GM04504 (cell line): Measurements from ENCODE around the gene IMPG2.
"Not testable (repeated sequence)": the region's sequence is repeated elsewhere in the genome, so short reads cannot be mapped to it uniquely, and the experiment has no call there.

Source experiments
- DNase-seq: peaks from one replicate; pipeline ENCODE4 v3.0.0-alpha.2; 2012; ENCODE audit warnings: low read depth

The IMPG2 gene

DNA sequence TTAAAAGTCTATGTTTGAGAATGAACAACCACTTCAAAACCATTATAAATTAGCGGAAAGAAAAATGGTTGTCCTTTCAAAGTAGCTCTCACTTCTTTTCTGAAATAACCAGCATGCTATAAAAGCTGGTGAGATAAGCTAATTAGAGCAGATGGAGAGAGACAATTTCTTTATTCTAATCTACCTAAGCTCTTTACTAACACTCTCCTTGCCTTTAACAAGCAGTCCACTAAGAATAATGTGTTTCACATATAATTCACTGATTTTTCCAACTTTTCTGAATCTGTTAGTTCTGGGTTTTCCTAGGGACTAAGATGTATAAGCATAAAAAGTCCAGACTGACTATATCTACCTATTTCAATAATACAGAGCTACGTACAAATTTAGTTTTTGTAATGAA lies at the start of gene IMPG2:
Gene IMPG2, minus strand, starts transcription at position 101 of the 400 bp plus-strand sequence. CDS start 203 bp downstream, outside the sequence.
- DNase-seq, result no peak

DNA sequence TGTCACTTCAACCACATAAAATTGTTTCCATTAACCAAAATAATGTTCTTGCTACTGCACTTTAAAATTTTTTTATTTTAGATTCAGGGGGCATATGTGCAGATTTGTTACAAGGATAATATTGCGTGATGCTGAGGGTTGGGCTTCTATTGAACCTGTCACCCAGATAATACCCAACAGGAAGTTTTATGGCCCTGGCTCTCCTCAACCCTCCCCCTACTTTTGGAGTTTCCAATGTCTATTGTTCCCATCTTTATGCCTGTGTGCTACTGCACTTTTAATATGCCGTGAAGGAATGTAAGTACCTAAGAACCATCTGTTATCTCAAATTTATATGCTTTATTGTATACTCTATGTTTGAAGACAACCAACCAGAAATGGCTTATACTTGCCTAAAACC lies 42.0 kb upstream of the IMPG2 start:
- no peak for DNase-seq

DNA sequence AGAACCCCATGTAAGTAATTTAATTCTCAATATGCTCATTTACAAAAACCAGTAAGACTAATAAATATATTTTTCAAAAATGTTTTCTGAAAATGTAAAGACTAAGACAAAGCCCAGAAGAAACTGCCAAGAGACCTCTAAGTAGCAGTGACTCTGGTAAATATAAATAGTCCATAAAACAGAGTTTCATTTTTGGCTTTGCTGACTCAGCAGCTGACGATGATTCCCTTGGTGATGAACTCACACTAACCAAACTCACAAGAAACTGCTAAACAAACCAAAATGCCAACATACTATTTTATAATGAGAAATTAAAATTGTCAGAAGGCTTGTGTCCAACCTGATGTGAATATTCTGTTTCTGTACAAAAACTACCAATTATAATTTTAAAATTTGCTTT lies 31.5 kb upstream of the IMPG2 start:
- no peak for DNase-seq

DNA sequence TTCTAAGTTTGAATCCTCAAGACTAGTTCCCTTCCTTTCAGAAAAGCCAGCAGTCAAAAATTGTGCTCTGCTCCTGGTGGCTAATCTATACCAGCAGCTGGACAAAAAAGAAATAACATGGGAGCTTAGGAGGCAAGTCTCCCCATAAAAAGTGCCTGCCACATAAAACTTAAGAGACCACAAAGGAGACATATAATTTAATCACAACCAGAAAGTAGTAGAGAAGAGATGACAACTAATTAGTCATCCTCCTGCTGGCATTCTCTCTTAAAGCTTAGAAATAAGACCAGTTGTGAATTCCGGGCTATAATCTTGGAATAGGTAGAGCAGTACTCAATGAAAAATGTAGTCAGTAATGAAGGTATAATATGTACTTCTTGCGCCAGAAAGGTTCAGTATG lies 20.2 kb upstream of the IMPG2 start:
- DNase-seq, result peak; percentile 47

DNA sequence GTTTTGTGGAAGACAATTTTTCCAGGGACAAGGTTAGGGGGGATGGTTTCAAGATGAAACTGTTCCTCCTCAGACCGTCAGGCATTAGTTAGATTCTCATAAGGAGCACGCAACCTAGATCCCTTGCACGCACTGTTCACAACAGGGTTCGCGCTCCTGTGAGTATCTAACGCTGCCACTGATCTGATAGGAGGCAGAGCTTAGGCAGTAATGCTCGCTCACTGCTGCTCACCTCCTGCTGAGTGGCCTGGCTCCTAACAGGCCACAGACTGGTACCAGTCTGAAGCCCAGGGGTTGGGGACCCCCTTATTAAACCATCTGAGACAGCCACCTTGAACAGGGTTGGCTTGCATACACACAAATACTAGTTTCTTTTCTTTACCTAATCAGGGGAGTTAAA lies 13.5 kb upstream of the IMPG2 start:
- DNase-seq, result no peak

DNA sequence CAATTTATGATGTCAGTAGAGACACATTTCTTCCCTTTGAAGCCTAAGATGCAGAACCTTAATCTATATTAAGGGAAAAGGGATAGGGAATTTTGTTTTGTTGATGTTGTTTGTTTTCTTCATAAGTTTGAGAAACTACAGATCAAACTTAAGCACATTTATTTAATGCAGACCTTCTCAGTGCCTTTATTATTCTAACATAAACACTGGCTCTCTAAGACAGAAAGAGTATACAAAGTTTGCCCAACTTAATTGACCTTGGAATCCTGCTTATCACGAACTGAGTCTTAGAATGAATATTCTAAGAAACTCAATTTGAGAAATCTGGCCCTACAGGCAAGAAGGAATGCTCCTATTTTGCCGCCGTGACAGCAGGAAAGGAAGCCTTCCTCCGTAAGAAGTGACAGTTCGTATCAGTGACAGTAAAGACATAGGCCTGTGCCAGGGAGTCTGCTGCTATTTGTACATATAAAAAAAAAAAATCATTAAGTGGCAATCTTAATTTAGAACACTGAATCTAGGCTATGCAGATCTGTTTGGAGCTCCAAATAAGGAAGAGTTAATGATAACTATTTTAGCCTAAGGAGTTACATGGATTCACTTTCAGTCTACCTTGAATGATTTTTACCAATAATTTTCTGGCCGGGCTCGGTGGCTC lies 8.8 kb upstream of the IMPG2 start:
- DNase-seq, result no peak

DNA sequence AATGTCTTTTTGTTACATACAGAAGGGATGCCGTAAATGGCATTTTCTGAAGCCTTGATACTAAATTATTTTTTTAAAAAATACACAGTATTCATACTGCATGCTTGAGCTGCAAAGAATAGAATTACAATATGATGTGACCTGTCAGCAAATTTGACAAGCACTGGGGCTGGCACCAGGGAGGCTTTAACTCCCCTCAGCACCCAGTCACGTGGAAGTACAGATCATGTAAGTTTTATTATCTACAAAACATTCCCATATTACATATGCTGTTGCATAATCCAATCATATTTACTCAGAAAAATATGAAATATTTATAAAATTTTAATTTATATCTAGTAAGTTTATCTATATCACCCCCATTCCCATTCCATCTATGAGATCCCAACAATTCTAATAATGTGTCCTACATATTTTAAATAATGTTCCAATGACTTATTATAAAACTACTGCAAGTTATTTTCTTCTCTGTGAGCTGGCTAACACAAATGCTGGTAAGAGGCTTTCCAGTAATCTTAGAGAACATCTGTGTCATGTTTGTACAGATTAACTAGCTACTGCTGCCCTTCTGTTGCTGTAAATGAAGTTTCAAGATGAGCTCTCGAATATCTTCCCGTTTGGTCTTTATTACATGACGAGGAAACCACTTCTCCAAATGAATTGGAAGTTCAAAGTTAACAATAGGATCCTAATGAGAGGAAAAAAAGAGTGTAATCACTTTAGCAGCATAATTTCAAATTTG lies 5.2 kb upstream of the IMPG2 start:
- DNase-seq, result no peak

DNA sequence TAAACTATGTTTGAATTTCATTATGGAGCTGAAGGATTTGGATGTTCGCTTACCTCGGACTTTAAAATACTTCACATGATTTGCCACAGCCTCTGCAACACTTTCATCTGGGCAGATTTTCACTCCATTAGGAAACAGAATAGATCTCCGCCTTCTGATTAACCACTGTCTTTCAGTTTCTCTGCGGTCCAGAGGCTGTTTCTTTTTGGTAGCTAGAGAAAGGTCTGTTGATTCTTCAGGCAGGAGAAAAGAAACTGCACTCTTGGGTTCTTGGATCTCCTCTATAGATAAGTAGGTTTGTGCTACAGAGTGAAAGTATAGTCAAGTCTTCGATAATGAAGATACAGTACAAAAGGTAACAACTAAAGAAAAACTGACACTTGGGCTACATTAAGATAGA lies 844 bp downstream of the IMPG2 start:
- no peak for DNase-seq

DNA sequence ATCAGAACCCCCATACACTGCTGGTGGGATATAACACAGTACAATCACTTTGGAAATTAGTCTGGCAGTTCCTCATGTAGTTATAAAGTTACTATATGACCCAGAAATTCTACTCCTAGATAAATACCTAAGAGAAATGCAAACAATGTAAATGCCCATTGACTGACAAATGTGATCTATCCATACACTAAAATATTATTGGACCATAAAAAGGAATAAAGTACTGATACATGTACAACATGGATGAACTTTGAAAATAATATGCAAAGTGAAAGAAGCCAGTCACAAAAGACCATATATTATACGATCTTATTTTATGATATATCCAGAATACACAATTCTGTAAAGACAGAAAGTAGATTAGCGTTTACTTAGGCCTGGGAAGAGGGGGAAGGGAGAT lies 7.8 kb downstream of the IMPG2 start:
- DNase-seq, result no peak

DNA sequence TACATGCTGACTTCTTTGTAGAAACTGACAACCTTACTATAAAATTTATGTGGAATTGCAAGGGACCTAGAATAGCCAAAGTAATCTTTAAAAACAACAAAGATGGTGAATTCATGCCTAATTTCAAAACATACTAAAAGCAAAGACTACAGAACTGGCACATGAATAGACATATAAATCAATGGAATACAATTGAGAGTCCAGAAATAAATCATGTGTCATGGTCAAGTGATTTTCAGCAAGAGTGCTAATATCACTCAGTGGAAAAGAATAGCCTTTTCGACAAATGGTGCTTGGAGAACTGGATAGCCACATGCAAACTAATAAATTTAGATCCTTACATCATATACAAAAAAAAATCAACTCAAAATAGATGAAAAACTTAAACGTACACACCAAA lies 8.7 kb downstream of the IMPG2 start:
- no peak for DNase-seq

DNA sequence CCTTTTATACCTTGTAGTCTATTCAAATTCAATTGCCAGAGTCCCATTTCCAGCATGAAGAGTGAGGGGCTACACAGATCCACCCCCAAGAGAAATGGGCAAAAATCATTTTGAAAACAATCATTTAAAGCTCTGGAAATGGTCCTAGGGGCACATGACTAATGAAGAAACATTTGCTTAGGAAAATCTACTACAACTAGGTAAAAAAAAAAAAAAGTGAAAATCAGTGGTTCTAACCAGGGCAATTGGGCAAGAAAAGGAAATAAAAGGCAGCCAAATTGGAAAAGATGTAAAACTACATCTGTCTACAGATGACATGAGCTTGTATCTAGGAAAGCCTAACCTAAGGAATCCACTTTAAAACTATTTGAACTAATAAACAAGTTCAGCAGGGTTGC lies 9.4 kb downstream of the IMPG2 start:
- DNase-seq, result peak; percentile 4

DNA sequence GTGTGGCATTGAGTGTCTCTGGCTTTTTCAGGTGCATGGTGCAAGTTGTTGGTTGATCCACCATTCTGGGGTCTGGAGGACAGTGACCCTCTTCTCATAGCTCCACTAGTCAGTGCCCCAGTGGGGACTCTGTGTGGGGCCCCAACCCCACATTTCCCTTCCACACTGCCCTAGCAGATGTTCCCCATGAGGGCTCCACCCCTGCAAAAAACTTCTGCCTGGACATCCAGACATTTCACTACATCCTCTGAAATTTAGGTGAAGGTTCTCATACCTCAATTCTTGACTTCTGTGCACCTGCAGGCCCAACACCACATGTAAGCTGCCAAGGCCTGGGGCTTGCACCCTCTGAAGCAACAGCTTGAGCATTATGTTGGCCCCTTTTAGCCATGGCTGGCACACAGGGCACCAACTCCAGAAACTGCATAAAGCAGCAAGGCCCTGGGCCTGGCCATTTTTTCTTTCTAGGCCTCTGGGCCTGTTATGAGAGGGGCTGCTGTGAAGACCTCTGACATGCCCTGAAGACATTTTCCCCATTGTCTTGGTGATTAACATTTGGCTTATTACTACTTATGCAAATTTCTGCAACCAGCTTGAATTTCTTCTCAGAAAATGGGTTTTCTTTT lies 12.1 kb downstream of the IMPG2 start:
- DNase-seq, result not testable (repeated sequence)

DNA sequence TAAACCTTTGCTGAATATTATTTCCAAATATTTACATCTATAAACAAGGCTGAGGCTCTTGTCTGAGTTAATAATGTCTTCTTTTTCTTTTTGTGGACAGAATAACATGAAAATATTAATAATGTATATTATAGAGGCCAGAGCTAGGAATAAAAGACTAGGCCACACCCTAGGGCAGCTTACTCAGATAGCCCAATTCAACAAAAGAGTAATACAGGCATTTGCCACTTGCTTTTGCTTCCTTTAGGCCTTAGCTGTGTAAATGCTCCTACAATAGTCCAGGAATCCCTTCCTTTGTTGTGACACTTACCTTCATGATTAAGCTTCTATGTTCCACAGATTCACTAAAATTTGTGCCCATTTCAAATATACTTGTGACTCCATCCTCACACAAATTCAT lies 16.5 kb downstream of the IMPG2 start:
- no peak for DNase-seq

DNA sequence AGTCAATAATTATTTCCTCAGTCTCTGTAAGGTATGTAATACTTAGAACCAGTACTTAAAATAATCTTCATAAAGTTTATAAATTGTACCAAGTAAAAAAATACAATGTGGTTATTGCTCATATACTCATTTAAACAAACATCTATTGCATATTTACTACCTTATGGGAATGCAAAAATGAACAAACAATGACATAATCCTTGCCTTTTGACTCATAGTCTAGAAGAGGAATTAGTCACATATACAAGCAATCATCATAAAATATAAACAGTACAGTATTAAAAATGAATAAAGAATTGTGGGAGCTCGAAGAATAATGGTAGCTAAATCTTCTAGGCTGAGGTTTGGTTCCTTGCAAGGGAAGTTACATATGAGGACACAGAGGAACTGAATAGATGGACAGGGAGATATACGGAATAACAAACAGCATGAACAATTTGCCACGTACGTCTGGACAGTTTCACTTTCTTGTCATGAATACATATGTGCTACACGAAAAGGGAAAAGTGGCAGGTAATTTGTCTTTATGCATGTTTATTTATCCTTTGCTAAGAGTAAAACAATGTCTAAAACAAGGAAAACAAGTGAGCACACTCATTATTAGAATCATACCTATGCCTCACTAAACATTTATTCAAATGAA lies 17.2 kb downstream of the IMPG2 start:
- peak; percentile 16 for DNase-seq

DNA sequence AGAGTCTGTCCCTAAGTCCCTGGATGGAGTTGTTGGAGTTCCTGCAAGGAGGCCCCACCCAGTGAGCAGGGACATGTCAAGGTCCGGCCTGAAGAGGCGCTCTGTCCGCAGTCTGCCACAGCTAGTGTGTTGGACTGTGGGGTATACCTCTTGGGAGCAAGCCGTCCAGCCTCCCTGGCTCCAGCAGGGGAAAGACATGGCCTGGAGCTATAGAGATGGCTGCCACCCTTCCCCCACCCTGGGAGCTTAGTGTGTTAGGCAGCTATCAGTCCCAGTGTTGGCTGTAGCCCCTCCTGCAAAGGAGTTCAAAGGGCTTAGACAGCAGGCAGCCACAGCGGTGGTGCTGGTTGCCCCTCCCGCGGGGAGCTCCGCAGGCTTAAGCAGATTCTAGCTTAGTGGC lies 20.3 kb downstream of the IMPG2 start:
- no peak for DNase-seq

DNA sequence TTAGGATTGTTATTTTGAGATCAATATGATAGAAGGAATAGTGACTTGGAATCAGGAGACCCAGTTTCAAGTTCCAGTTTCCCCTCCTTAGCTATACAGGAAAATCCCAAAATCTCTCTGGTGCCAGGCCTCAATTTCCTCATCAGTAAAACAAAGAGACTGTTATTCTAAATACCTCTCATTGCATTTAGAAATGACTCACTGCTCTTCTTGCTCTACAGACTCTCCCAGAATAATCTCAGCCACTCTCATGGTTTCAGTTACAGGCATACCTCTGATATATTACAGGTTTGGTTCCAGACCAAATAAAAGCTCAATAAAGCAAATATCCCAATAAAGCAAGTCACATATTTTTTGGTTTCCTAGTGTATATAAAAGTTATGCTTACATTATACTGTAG lies 28.3 kb downstream of the IMPG2 start:
- no peak for DNase-seq

DNA sequence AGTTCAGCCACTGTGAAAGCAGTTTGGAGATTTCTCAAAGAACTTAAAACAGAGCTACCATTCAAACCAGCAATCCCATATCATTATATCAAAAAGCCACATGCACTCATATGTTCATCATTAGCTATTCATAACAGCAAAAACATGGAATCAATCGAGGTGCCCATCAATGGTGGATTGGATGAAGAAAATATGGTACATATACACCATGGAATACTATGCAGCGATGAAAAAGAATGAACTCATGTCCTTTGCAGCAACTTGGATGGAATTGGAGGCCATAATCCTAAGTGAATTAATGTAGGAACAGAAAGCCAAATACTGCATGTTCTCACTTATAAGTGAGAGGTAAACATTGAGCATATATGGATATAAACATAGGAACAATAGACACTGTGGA lies 32.1 kb downstream of the IMPG2 start:
- DNase-seq, result no peak

DNA sequence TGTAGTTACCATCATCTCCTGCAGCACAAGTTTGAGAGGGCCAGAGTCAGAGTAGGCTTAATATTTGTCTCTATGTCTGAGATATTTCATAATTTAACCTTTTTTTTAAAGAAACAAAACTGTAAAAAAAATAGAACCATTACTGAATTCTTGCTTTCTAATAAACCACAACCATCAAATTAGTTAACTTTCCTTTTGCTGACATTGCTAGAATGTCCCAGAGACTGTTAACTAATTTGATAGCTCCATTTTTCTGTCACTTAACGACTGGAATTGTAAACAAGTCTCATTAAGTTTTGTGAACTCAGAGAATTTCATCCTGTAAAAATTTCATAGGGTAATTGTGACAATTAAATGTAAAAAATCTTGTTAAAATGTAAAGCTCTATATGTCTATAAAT lies 35.6 kb downstream of the IMPG2 start:
- no peak for DNase-seq

DNA sequence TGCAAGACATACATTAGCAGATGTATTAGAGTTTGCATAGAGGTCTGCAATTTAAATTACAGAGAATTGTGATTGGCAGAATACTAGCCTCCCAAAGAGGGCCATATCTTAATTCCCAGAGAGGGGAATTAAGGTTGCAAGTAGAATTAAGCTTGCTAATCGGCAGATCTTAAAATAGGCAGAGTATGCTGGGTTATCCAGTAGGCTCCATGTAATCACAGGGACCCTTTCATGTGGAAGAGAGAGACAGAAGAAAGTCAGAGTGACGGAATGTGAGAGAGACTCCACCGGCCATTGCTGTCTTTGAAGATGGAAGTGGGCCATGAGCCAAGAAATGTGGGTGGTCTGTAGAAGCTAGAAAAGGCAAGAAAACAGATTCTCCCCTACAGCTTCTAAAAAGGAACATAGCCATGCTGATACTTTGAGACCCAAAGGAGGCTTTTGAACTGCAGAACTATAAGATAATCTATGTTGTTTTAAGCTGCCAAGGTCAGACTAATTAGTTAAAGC lies 38.8 kb downstream of the IMPG2 start:
- no peak for DNase-seq

DNA sequence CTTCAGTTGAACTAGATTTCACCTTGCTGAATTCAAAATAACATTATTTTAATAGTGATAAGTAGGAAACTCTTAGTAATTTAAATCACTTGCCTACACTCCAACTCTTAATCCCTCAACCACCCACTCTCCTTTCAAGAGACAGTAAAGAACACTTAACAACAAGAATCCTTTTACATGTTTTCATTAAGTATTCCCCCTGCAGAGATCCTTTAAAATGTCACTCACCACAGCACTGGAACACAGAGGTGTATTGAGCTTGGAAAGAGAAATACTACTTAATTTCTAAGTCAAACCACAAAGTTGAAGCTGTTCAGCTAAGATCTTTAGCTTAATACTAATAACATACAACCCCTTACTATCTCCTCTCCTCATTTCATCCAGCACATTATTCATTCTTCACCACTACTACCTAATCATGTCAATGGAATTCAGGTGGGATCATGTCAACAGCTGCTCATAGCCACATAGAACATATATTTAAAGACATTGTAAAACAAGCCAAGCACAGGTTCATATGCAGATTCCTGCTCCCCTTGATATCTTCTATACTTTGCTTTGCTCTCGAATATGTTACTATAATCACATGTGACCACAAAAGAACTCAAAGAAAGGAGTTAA lies 40.5 kb downstream of the IMPG2 start:
- DNase-seq, result no peak

DNA sequence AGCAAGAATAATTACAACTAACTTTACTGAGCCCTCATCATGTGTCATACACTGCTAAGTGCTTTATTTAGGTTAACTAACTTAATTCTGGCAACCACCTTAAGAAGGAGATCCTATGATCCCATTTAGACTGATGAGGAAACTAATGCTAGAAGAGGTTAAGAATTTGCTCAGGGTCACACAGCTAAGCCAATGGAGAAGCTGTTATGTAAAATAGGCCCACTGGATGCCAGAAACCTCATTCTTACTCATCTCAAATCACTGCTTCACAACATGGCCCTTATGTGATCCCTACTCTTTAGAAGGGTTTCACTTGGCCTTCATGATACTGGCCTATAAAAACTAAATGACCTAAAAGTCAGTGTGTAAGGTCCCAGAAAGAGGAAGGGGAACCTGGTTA lies 41.2 kb downstream of the IMPG2 start:
- no peak for DNase-seq

DNA sequence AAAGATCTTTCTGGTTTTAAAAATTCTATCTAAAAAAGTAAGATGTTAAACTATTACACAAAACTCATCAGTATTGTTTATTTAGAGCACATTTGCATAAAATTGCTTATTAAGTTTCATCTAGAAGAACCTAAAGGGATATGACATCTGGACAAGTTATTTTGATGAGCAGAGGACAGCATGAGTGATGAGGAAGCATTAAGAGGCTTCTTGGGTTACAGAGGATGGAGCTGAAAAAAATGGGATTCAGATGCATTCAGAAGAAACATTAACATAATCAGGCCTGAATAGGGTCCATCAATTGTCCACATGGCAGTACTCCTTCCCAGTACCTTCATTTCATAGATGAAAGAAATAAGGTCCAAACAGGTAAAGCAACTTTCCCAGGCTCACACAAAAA lies 41.6 kb downstream of the IMPG2 start:
- no peak for DNase-seq
